ENCODE data around the gene POU3F4. TPM values are rescaled to one million over a fixed set of nuclear protein-coding genes. Genes with fewer than 3 reads are reported as not detected.
A peak's percentile ranks its signal among the peaks of the same experiment; 100 is the strongest.

Gene POU3F4
- total RNA-seq, 2 donors from 2014 or later: not detected

GRCh38 chrX:83535417-83536196 is 27.5 kb downstream of the POU3F4 start:
- ATAC-seq (replicated peaks): no peak
- H3K9me3 Mint-ChIP-seq: no peaks in the 10 kb centered on the region
- no peaks in the 10 kb centered on the region for H3K36me3 Mint-ChIP-seq (ENCODE audit: low read depth)
- H3K27me3 Mint-ChIP-seq: no peaks in the 10 kb centered on the region
- H3K27ac Mint-ChIP-seq: no peak overlapping the region
- H3K4me3 Mint-ChIP-seq: peak overlapping the region; percentile 23
- no peaks in the 10 kb centered on the region for H3K4me1 Mint-ChIP-seq

Measured in activated T-helper 17 cell treated with anti-CD3 and anti-CD28 coated beads, Interleukin-2, amount 50 U/mL, for 72 hours (primary cell).